ENCODE results near the gene NPSR1.
"Not testable (repeated sequence)": the region's sequence is repeated elsewhere in the genome, so short reads cannot be mapped to it uniquely, and the experiment has no call there.

The NPSR1 gene

GRCh38 chr7:34776748-34777358, 118.8 kb downstream of the NPSR1 start:
- DNase-seq (ENCODE audit: low read depth in 2 of 2) = no peak
- TF ChIP-seq, protein P1, sequence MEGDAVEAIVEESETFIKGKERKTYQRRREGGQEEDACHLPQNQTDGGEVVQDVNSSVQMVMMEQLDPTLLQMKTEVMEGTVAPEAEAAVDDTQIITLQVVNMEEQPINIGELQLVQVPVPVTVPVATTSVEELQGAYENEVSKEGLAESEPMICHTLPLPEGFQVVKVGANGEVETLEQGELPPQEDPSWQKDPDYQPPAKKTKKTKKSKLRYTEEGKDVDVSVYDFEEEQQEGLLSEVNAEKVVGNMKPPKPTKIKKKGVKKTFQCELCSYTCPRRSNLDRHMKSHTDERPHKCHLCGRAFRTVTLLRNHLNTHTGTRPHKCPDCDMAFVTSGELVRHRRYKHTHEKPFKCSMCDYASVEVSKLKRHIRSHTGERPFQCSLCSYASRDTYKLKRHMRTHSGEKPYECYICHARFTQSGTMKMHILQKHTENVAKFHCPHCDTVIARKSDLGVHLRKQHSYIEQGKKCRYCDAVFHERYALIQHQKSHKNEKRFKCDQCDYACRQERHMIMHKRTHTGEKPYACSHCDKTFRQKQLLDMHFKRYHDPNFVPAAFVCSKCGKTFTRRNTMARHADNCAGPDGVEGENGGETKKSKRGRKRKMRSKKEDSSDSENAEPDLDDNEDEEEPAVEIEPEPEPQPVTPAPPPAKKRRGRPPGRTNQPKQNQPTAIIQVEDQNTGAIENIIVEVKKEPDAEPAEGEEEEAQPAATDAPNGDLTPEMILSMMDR (IDR thresholded peaks at IDR 0.05; ENCODE audit: low read depth, low read length) = no peak
- H3K4me3 ChIP-seq (replicated peaks in 1 of 2; ENCODE audit: low read depth in 2 of 2, low read length in 2 of 2) = no peak overlapping the region

GRCh38 chr7:34780546-34780945, 122.5 kb downstream of the NPSR1 start:
- TF ChIP-seq, protein P1 (IDR thresholded peaks at IDR 0.05; ENCODE audit: low read depth, low read length) = no peak
- H3K4me3 ChIP-seq (replicated peaks in 1 of 2; ENCODE audit: low read depth in 2 of 2, low read length in 2 of 2) = no peak overlapping the region
- no peak for DNase-seq (ENCODE audit: low read depth in 2 of 2)

GRCh38 chr7:34787586-34787985, 129.6 kb downstream of the NPSR1 start:
- TF ChIP-seq, protein P1 (IDR thresholded peaks at IDR 0.05; ENCODE audit: low read depth, low read length) = no peak
- no peak for DNase-seq (ENCODE audit: low read depth in 2 of 2)
- H3K4me3 ChIP-seq (replicated peaks in 1 of 2; ENCODE audit: low read depth in 2 of 2, low read length in 2 of 2) = no peak overlapping the region

DNA sequence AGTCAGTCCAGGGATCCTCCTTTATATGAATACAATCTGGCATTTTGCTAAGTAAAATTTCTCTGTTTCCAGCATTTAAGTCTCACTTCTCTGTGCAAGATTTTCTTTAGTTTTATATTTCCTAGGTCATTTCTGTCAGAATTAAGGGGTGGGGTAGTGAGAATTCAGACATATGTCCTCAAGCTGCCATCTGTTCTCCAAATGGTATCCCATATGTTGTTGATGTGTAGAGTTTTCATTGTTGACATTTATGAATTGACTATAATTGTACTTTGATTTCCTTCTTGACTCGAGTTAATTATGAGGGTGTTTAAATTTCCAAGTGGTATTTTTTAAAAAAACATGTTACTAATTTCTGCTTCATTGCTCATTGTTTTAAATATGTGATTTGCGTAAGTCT, 148.8 kb downstream of the NPSR1 start:
- H3K4me3 ChIP-seq (replicated peaks in 1 of 2; ENCODE audit: low read depth in 2 of 2, low read length in 2 of 2) = no peak overlapping the region
- DNase-seq (ENCODE audit: low read depth in 2 of 2) = no peak
- TF ChIP-seq, protein P1 (IDR thresholded peaks at IDR 0.05; ENCODE audit: low read depth, low read length) = no peak

DNA sequence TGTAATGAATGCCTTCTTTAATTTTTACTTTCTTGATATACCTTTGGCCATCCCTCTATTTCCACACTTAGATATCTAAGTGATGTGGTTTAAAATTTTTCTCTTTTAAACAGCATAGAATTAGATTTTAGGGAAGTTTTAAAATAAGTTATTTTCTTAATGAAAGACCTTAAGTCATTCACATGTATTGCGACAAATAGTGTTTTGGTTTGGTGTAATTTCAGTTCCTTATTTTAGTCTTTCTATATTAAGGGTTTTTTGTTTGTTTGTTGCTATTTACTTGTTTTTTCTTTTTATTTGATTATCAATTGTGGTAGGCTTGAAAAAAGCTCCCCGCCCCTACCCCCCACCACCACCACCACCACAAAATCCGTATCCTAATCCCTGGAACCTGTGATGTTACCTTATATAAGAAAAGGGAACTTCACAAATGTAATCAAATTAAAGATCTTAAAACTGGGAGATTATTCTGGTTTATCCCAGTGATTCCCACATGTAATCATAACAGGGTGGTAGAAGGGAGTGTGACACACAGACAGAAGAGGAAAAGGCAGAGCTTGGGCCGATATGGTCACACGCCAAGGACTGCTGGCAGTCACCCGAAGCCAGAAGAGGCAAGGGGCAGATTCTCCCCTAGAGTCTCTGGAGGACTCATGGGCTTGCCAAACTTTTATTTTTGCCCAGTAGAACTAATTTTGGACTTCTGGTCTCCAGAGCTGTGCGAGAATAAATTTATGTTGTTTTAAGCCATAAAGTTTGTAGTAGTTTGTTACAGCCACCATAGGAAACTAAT, 149.7 kb downstream of the NPSR1 start:
- no peak for DNase-seq (ENCODE audit: low read depth in 2 of 2)
- TF ChIP-seq, protein P1 (IDR thresholded peaks at IDR 0.05; ENCODE audit: low read depth, low read length) = no peak

GRCh38 chr7:34814203-34814842, 156.3 kb downstream of the NPSR1 start:
- H3K4me3 ChIP-seq (replicated peaks in 1 of 2; ENCODE audit: low read depth in 2 of 2, low read length in 2 of 2); DNase-seq (ENCODE audit: low read depth in 2 of 2): not testable (repeated sequence)

More for the DNA sequence above, 149.7 kb downstream of the NPSR1 start:
- H3K4me3 ChIP-seq (replicated peaks in 1 of 2; ENCODE audit: low read depth in 2 of 2, low read length in 2 of 2) = no peak overlapping the region

DNA sequence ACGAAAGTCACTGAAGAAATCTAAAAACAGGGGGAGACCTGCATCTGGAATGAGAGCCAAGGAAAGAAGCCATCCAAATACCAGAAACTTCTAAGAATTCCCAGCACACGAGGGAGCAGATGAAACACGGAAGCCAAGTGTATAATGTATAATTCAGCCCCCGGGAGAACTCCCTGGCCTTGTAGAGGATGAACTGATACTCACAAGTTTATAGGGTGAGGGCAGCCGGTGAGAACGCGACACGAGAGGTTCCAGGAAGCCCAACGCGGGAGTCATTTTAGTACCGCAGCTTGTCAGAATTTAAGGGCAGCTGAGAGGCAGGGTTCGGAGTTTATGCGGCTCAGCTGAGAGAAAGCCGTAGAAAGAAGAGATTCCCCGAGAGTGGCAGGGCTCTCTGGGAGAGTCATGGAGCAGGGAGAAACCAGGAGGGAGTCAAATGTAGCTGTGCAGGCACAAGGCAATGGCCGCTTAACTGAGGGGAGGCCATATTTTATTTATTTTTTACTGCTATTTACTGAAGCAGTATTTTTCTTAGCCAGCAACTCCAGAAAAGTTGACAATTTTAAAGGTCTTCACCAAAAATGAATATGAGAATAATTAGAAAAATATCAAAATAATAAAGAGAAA, 164.0 kb downstream of the NPSR1 start:
- TF ChIP-seq, protein P1 (IDR thresholded peaks at IDR 0.05; ENCODE audit: low read depth, low read length) = no peak
- no peak for DNase-seq (ENCODE audit: low read depth in 2 of 2)
- no peak overlapping the region for H3K4me3 ChIP-seq (replicated peaks in 1 of 2; ENCODE audit: low read depth in 2 of 2, low read length in 2 of 2)
